ENCODE results near the gene SLFN11.
"Not testable (repeated sequence)": the region's sequence is repeated elsewhere in the genome, so short reads cannot be mapped to it uniquely, and the experiment has no call there.

Gene SLFN11

DNA sequence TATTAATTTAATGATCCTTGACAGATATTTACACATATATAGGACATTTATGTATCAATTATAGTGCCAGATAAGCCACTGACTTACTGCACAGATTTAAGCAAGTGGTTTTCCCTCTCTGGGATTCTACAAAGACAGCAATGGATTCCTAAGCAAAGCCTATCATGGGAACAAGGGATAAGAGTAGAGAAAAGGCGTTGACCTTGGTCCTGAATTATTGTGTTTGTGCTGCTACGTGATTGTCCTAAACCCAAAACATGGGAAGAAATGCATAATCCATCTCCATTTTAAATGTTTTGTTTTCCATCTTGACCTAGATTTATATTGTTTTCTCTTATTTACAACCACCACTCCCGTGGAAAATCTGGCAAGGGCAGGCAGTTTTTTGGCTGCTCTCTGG is 14.0 kb downstream of the SLFN11 start:
- in situ Hi-C loops (cut with HindIII; ENCODE audit: low sequenced_read_pairs), result no loop called here

DNA sequence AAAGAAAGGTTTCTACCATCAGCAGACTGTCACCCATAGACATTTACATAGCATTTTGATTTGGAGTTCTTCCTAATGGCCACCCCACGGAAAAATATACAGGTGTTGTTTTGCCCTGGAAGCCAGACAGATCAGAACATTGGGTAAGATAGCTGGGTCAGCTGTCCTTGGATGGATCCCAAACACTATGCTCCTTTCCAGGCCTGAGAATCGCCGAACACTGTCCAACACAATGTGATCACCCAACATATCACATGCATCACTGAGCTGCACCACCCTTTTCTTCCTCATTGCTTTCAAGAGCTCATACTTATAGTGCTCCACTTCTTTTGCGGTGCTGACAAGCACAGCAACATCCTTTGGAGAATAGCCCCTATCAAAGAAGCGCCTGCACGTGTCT is 21.1 kb downstream of the SLFN11 start:
- in situ Hi-C loops (cut with HindIII; ENCODE audit: low sequenced_read_pairs), result no loop called here

DNA sequence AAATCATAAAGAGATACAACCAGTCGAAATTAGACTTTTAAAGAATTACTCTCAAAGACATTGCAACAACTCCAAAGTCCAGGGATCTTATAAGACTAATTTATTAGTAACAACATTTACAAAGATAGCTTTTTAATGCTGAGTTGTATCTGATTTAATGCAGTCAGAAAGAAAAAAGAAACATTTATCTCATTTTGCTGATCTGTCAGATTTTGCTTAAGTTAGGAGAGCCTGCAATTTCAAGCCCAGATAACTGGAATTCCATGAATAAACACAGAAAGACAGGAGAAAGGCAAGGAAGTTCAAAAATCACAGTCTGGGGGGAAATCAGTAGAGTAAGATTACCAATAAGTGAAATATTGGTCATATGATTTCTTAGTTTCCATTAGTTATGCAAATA is 22.9 kb downstream of the SLFN11 start:
- in situ Hi-C loops (cut with HindIII; ENCODE audit: low sequenced_read_pairs), result no loop called here

DNA sequence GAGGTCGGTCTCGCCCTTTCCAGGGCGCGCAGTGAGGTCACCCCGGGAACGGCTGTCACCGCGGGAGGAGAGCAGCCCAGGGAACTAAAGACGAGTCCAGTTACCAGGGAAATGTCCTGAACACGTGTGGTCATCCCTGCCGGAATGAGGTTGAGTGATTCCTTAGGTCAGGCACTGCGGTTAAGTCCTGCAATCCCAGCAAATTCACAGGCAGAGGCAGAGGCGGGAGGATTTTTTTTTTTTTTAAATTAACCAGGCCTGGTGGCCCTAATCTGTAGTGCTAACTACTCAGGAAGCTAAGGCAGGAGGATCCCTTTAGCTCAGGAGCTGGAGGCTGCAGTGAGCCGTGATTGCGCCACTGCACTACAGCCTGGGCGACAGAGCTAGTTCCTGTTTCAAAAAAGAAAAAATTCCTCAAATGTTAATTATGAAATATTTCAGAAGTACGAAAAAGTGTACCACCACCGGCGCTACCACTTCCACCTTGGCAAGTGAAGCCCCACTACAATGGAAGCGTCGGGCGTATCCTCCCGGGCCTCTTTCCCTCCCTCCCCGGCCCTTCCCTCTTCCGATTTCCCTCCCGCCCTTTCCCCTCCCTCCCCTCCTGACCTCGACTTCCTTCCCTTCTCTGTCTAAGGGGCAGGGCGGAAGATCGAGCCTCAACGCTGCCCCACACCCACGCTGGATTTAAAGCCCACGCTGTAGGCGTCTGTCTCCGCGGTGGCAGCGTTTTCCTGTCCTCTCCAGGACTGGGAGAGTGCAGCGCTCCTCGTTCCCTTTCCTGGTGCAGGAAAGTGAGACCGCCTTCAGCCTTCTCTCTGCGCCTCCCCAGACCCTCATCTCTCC is 27.3 kb downstream of the SLFN11 start:
- in situ Hi-C loops (cut with HindIII; ENCODE audit: low sequenced_read_pairs), result no loop called here

DNA sequence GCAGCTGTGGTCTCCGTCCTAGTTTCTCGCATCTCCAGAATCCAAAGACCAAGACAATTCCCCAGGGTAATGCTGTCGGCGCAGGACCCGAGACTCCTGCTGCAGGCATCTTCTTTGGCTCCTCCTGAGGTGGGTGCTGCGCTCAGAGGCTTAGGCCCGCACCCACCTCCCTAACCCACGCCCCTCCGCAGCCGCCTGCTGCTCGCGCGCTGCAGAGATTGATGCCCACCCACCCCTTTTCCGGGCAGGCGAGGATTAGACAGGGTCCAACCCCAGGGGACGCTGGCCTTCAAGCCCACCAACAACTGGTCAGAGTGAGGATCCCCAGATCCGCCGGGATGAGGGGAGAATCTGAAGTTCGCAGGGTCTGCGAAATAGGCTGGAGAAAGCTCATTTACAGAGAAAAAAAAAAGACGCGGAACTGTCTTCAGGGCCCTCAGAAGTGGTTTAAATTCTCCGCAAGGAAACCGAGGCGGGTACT is 27.9 kb downstream of the SLFN11 start:
- in situ Hi-C loops (cut with HindIII; ENCODE audit: low sequenced_read_pairs), result no loop called here

DNA sequence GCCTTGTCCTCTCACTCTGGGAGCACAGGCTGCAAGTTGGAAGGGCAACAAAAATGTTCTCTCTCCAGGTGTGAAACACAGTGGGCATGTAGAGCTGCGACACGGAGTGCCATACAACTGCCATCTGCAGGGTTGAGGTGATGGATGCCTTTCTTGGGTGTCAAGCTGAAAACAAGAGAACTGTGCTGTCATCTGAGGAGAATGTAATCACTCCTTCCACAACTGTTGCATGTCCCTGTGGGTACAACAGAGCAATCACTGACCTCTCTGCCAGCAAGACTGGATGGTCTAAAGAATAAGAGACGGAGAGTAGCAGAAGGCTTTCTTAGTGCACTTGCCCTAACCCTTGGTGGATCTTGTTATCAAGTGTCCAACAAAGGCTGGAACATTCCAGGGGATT is 29.2 kb downstream of the SLFN11 start:
- in situ Hi-C loops (cut with HindIII; ENCODE audit: low sequenced_read_pairs), result no loop called here

GRCh38 chr17:35342276-35342675 is 31.1 kb downstream of the SLFN11 start:
- in situ Hi-C loops (cut with HindIII; ENCODE audit: low sequenced_read_pairs), result no loop called here

DNA sequence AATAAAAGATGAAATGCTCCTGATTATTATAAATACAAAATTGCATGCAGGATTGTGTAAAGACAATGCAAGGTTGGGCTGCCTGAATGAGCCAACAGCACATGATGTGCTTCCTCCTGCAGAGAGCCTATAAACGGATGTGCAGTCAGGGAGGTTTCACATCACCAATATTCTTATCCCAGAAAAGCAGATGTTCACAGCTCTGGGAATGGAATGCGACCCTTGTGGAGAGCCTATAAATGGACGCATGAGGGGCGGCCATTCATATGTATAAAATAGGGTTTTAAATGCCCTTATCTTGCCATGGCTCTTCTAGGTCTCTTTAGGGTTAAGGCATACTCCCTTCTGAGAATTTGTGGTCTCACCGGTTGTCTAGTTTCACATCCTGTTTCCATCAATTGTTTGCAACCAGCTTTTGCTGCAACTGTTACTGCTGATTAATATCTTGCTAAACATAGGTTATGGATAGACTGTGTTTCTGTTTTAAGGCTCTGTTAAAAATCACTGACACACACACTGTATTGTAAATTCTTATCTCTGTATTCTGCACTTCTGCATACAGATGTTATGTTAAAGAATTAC is 31.9 kb downstream of the SLFN11 start:
- in situ Hi-C loops (cut with HindIII; ENCODE audit: low sequenced_read_pairs), result no loop called here

- in situ Hi-C loops (cut with HindIII; ENCODE audit: low sequenced_read_pairs), result no loop called here
Measured at GRCh38 chr17:35338230-35338629, 35.2 kb downstream of the SLFN11 start.

- in situ Hi-C loops (cut with HindIII; ENCODE audit: low sequenced_read_pairs), result no loop called here
Measured at GRCh38 chr17:35337364-35337763, 36.1 kb downstream of the SLFN11 start.

GRCh38 chr17:35333578-35333977 is 39.8 kb downstream of the SLFN11 start:
- in situ Hi-C loops (cut with HindIII; ENCODE audit: low sequenced_read_pairs), result not testable (repeated sequence)

- in situ Hi-C loops (cut with HindIII; ENCODE audit: low sequenced_read_pairs), result loop anchor here (25.0 kb wide), 1 partner anchor 415 kb away; the partner anchor contains the start of gene RASL10B
Measured at GRCh38 chr17:35322749-35323148, 50.7 kb downstream of the SLFN11 start.

- in situ Hi-C loops (cut with HindIII; ENCODE audit: low sequenced_read_pairs), result loop anchor here (25.0 kb wide), 1 partner anchor 421 kb away; the partner anchor contains the start of gene RASL10B
Measured at GRCh38 chr17:35315971-35316370, 57.5 kb downstream of the SLFN11 start.

DNA sequence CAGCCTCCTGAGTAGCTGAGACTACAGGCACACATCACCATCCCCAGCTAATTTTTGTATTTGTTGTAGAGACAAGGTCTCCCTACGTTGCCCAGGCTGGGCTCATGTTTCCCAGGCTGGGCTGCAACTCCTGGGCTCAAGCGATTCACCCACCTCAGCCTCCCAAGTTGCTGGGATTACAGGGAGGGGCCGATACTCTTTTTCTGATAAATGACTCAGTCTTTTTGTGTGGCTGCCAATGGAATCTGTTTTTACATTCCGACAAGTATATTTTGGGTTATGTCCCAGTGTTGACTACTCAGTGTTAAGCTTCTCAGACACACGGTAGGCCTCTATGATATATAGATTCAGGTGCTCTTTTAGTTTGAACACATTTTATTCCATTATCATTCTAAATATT is 58.1 kb downstream of the SLFN11 start:
- in situ Hi-C loops (cut with HindIII; ENCODE audit: low sequenced_read_pairs), result loop anchor here (25.0 kb wide), 1 partner anchor 422 kb away; the partner anchor contains the start of gene RASL10B

GRCh38 chr17:35314415-35315216 is 58.8 kb downstream of the SLFN11 start:
- in situ Hi-C loops (cut with HindIII; ENCODE audit: low sequenced_read_pairs), result loop anchor here (5.0 to 25.0 kb wide), 3 partner anchors 133 to 423 kb away; partner anchors contain the start of genes RASL10B and SLFN13

DNA sequence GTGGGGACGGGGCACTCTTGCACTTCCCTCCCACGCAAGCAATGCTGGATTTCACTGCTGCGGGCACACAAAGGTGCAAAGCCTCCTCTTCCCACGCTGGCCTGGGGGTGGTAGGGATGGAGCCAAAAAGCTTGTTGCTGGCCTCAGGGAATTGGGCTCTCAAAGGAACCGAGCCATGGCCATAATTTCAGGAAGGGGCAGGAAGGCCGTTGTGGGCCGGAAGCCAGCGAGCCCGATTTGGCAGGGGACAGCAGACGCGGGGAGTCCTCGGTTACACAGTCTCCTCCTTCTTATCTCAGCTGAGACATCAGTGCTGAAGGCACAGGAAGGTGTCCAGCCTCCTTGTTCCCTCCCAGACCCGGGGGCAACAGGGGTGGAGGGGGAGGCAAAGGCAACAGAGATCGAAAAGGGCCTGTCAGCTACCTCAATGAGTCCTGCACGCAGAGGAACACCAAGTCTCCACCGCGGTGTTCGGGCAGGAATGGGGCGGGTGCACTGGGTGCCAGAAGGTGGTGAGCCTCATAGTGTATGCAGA is 59.5 kb downstream of the SLFN11 start:
- in situ Hi-C loops (cut with HindIII; ENCODE audit: low sequenced_read_pairs), result loop anchor here (5.0 to 25.0 kb wide), 3 partner anchors 133 to 423 kb away; partner anchors contain the start of genes RASL10B and SLFN13

DNA sequence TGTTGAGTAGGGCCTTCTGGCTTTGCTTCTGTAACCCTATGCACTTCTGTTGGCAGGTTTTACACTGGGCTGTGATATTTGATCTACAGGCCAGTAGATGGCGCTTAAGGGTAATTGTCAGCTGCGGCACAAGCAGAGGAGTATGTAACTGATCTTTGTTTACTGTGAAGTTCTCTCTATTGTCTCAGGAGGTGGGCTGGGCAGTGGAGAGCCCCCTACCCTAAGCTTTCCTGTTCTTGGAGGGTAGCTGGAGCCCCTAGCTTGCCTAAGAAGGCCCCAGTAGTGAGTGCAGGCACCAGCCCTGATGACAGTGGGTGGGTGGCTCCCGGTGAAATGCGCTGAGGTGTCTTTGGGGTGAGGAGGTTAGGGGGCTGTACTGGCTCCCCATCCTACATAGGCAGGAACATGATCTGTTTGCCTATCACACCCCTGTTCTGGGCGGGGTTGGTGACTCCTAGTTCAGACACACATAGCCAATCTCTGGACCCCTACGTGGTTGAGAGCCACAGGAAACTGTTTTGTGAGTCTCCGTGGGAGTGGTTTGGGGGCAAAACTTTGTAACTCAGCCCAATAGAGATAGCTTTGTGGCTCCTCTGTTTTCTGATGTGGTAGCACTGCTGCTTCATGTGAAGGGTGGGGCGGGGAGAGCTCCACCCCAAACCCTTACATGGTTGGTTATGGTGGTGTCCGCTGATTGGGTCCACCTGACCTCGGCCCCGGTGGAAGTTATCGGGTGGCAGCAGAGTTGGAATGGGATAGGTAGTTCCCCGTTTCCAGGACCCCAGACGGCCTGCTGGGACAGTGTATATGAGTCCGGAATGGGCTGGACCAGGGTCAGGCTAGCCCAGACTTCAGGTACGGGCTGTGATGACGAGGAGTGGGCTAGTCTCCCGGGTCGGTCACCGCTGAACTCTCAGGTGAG is 60.4 kb downstream of the SLFN11 start:
- in situ Hi-C loops (cut with HindIII; ENCODE audit: low sequenced_read_pairs), result loop anchor here (5.0 to 25.0 kb wide), 3 partner anchors 134 to 424 kb away; partner anchors contain the start of genes RASL10B and SLFN13

DNA sequence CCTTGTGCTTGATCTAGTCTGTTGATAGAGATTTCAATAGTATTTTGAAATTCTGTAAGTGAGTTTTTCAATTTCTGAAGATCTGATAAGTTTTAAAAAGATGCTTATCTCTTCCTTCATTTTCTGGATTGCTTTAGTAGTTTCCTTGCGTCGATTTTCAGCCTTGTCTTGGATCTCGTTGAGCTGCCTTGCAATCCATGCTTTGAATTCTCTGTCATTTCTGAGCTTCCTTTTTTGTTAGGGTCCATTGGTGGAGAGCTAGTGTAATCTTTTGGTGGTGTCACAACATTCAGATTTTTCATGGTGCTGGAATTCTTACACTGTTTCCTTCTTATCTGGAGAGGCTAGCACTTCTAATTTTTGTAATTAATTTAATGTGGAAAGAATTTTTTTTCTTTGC is 61.1 kb downstream of the SLFN11 start:
- in situ Hi-C loops (cut with HindIII; ENCODE audit: low sequenced_read_pairs), result loop anchor here (5.0 to 25.0 kb wide), 3 partner anchors 135 to 425 kb away; partner anchors contain the start of genes RASL10B and SLFN13

DNA sequence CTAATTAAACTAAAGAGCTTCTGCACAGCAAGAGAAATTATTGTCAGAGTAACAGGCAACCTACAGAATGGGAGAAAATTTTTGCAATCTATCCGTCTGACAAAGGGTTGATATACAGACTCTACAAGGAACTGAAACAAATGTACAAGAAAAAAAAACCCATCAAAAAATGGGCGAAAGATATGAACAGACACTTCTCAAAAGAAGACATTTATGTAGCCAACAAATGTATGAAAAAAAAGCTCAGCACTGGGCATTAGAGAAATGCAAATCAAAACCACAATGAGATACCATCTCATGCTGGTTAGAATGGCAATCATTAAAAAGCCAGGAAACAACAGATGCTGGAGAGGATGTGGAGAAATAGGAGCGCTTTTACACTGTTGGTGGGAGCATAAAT is 64.1 kb downstream of the SLFN11 start:
- in situ Hi-C loops (cut with HindIII; ENCODE audit: low sequenced_read_pairs), result loop anchor here (25.0 kb wide), 1 partner anchor 428 kb away; the partner anchor contains the start of gene RASL10B

Data from endothelial cell of hepatic sinusoid (primary cell).